Fibroblast of skin of right biceps (primary cell): ENCODE results near the gene CDS2.

Experiments used
- DNase-seq: peaks from one replicate; pipeline ENCODE4 v3.0.0-alpha.2; 2013

CDS2 gene

GRCh38 chr20:5153612-5154542, 27.1 kb downstream of the CDS2 start:
- DNase-seq = no peak

DNA sequence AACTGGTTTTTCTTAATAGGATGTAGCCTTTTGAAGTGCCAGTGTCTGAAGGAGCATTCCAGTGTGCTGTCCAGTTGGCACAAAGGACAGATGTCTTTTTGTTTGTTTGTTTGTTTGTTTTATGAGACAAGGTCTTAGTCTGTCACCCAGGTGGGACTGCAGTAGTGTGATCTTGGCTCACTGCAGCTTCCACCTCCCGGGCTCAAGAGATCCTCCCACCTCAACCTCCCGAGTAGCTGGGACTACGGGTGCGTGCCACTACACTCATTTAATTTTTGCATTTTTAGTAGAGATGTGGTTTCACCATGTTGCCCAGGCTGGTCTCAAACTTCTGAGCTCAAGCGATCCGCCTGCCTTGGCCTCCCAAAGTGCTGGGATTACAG, 27.7 kb downstream of the CDS2 start:
- DNase-seq = no peak

GRCh38 chr20:5155404-5155803, 28.6 kb downstream of the CDS2 start:
- DNase-seq = no peak

- peak; percentile 37 for DNase-seq
Observed at GRCh38 chr20:5156675-5157448, 30.1 kb downstream of the CDS2 start.

DNA sequence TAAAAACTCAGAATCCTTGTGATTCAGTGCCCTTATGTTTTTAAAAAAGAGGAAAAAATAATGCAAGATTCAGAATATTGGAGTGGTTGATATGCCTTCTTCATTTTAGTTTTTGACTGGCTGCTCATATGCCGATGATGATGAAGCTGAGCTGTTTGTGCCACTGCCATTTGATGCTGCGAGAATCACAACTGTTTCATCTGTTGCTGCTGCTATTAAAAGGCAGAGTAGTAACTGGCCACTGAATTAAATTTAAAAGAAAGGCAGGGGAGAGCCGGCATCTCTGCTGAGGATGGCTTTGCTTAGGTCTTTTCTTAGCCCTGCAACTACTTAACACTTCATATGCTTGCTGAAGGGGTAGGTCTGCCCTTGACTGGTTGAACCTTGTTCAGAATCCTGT, 33.1 kb downstream of the CDS2 start:
- no peak for DNase-seq

GRCh38 chr20:5160882-5161281, 34.1 kb downstream of the CDS2 start:
- DNase-seq = no peak

DNA sequence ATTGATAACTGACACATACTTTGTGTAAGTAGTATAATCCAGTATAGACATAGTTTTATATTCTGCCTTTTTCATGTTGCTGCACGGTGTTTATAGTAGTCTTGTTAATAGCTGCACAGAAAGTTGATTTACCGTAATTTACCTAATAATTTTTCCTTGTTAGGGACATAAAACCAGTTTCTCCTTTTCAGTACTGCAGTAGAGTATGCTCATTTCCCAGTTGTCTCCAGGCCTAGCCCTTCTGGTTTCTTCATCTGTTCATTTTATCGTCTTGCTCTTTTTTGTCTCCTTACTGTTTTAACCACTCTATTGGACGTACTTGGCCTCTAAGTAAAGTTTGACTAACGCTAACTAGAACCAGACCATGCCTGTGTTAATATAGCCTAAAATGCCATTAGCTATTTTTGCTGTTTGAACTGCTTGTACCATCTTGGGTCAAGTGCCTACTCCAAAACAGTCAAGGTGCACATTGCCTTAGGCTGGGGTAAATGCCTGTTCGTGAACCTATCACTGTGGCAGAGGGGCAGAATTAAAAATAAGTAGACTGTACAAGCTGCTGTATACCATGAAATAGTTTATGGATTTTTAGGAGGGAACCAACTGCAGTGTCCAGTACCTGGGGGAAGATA, 34.8 kb downstream of the CDS2 start:
- no peak for DNase-seq

GRCh38 chr20:5164645-5165625, 38.1 kb downstream of the CDS2 start:
- DNase-seq = no peak

- DNase-seq = peak; percentile 36
Observed at GRCh38 chr20:5168651-5169396, 42.0 kb downstream of the CDS2 start.

- no peak for DNase-seq
Observed at GRCh38 chr20:5170341-5170740, 43.5 kb downstream of the CDS2 start.

DNA sequence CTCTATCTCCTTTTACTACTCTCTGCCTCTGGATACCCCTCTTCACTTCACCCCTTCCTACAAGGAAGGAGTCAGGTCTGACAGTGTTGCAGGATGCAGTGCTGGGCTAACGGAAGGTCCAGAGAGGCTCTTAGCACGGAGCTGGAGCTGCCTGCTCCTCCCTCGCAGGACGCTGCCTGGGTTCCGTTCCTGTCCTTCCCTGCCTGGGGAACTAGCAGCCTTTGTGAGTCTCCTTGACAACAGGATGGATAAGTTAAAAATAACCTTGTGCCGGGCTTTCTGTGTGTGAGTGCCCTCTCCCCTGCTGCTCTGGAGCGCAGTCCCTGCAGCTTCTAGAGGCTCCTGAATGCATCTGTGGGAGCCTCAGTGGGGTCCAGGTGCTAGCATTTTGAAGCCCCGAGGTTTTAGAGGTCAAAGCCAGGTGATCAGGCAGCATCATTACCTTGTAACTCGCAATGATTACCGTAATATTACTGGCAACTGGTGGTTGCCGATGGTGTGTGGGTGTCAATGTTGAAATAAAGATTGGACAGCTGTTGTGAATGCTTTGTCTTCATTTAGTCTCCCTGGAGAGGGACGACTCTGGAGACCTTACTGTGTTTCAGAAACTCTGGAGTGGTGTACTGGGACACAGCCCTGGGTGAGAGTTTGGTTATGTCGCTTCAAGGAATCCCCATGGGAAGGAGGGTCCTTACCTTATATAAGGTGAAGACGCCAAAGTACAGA, 44.4 kb downstream of the CDS2 start:
- no peak for DNase-seq

DNA sequence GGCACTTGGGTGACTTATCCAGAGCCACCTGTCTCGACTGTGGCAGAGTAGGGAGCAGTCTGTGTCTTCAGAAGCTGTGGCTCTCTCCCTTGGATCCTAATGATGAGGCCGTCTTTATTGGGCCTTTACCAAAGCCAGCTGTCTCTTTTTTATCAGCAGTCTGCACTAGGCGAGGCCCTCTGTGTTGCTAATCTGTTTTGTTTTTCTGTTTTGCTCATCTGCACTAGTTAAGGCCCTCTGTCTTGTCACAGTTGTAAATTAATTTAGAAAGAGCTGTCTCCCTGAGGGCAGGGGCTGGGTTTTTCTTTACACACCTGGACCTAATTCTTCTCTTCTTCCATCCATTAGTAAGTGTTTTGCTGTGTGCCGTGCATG, 45.0 kb downstream of the CDS2 start:
- DNase-seq = no peak

- no peak for DNase-seq
Observed at GRCh38 chr20:5172167-5172601, 45.4 kb downstream of the CDS2 start.

- no peak for DNase-seq
Observed at GRCh38 chr20:5172903-5173463, 46.2 kb downstream of the CDS2 start.

DNA sequence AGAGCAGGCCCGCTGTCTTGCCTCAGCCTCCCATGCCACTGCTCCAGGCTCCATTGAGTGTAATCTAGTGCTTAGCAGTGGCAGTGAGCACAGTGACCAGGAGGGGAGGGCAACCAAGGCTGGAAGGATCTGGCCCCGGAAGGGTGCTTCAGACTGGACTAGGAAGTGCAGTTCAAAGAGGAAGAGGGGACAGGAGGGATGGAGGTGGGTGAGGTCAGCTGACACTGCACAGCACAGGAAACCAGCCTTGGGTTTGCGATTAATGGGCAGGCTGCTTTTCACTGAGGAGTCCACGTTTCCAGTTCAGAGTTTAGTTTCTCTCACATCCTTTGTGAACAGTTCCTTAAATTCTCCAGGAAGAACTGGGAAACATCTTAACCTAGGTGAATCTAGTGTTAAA, 46.9 kb downstream of the CDS2 start:
- no peak for DNase-seq

GRCh38 chr20:5177071-5177470, 50.3 kb downstream of the CDS2 start:
- DNase-seq = no peak

DNA sequence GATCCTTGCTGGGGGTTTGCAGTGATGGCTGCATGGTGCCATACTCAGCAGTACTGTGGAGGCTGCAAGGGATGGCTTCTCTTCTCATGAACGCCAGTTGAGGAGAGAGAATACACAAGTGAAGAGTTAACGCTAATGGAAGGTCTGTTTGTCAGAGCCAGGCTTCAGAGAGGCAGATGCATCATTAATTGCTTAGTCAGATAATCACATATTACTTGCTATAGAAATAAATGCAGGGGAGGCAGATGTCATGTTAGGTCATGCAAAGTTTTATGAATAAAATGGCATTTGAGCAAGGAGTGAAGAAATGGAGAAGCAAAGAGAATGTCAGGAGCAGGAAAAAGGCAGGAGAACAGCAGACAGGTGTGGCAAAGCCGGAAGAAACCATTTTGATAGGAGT, 51.2 kb downstream of the CDS2 start:
- no peak for DNase-seq

- no peak for DNase-seq
Observed at GRCh38 chr20:5180421-5180820, 53.6 kb downstream of the CDS2 start.

DNA sequence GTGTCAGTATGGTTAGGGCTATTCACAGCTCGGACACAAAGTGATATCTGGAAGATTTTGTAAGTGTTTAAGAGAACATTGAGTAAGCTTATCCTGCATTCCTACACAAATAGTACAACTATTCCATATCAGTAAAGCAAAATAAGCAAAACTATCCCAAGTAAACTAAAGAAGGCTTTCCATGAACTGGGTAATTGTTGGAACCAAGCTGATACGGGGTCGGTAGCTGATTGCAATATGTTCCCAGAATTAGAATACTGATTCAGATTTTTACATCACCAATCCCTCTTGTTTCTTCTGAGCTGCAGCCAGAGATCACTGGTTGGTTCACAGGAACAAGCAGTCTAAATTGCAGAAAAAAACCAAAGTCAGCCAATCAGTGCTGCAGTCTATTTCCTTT, 54.1 kb downstream of the CDS2 start:
- DNase-seq = no peak

DNA sequence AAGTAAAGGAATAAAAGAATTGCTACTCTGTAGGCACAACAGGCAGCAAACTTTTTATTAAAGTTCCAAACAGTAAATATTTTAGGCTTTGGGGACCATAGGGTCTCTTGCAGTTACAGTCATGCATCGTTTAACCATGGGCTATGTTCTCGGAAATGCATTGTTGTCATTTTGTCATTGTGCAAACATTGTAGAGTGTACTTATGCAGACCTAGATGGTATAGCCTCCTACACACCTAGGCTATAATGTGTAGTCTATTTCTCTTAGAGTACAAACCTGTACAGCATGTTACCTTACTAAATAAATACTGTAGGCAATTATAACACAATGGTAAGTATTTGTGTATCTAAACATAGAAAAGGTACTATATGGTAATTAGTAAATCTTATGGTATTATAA, 54.7 kb downstream of the CDS2 start:
- no peak for DNase-seq

GRCh38 chr20:5181958-5182357, 55.1 kb downstream of the CDS2 start:
- peak; percentile 61 for DNase-seq
